Central memory CD8-positive, alpha-beta T cell (primary cell): ENCODE measurements around the gene NAPSA.

Experiments used
- ATAC-seq: fragments of 150-1000 bp; cut with Tn5 transposase; replicated peaks from 2 replicates; pipeline ENCODE4 v1.10.0; 2022; ENCODE audit warnings: mild to moderate bottlenecking, moderate FRiP score, moderate number of reproducible peaks; ENCODE audit not compliant: poor library complexity, severe bottlenecking; ENCODE audit errors: extremely low read depth
- DNase-seq, 2 donors: peaks; one replicate each; pipeline ENCODE4 v3.0.0; 2021; ENCODE audit warnings: low spot score in 2 of 2
- H3K27ac Mint-ChIP-seq: one replicate; pipeline ENCODE4 v1.8.0; 2022; ENCODE audit warnings: low read depth, mild to moderate bottlenecking, moderate library complexity, mixed read lengths
- H3K27me3 Mint-ChIP-seq: one replicate; pipeline ENCODE4 v1.8.0; 2022; ENCODE audit warnings: mixed read lengths
- H3K36me3 Mint-ChIP-seq: one replicate; pipeline ENCODE4 v1.8.0; 2022; ENCODE audit warnings: mild to moderate bottlenecking, moderate library complexity, mixed read lengths; ENCODE audit not compliant: insufficient read depth
- H3K4me1 Mint-ChIP-seq: one replicate; pipeline ENCODE4 v1.8.0; 2022; ENCODE audit warnings: mixed read lengths
- H3K4me3 Mint-ChIP-seq: one replicate; pipeline ENCODE4 v1.8.0; 2022; ENCODE audit warnings: mild to moderate bottlenecking, moderate library complexity, mixed read lengths
- H3K9me3 Mint-ChIP-seq: one replicate; pipeline ENCODE4 v1.8.0; 2022; ENCODE audit warnings: mixed read lengths

The NAPSA gene

DNA sequence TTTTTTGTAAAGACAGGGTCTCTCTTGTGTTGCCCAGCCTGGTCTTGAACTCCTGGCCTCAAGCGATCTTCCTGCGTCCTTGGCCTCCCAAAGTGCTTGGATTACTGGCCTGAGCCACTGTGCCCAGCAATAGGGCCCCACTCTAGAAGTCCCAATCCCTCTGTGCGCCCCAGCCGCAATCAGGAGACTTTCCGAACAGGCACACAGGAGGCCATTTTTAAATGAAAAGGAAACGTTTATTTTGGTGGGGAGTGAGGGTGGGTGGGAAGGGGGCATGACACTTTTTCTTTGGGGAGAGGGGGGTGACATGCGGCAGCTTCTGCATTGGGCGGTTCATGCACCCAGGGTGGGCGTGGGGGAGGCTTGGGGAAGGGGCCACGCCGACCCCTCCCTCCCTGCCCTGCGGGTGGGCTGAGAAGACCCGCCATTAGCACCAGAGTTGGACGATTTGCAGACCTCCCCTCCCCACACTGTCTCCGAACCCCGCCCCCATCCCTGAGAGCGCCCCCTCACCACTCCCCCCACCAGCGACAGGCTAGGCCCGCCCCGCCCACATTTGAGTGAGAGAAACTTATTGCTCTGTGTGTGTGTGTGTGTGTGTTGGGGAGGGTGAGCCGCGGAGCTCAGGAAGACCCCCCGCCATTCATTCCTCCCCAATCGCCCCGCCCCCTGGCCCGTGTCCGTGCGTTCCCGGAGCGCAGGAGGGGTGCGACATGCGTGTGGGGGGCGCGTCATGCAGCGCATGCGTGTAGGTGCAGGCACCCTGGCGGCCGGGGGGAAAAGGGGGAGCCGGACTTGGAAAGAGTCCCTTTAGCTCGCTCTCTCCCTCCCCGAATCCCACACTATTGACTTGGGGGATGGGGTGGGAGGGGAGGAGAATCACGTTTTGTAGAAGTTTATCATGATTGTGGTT, 53.5 kb downstream of the NAPSA start:
- no peak overlapping the region for H3K27ac Mint-ChIP-seq
- no peak for DNase-seq
- no peak for ATAC-seq
- H3K4me3 Mint-ChIP-seq, result no peak overlapping the region
- H3K9me3 Mint-ChIP-seq, result no peaks in the 10 kb centered on the region
- H3K27me3 Mint-ChIP-seq, result peaks cover 77% of the 10 kb centered on the region
- no peaks in the 10 kb centered on the region for H3K4me1 Mint-ChIP-seq
- no peaks in the 10 kb centered on the region for H3K36me3 Mint-ChIP-seq

DNA sequence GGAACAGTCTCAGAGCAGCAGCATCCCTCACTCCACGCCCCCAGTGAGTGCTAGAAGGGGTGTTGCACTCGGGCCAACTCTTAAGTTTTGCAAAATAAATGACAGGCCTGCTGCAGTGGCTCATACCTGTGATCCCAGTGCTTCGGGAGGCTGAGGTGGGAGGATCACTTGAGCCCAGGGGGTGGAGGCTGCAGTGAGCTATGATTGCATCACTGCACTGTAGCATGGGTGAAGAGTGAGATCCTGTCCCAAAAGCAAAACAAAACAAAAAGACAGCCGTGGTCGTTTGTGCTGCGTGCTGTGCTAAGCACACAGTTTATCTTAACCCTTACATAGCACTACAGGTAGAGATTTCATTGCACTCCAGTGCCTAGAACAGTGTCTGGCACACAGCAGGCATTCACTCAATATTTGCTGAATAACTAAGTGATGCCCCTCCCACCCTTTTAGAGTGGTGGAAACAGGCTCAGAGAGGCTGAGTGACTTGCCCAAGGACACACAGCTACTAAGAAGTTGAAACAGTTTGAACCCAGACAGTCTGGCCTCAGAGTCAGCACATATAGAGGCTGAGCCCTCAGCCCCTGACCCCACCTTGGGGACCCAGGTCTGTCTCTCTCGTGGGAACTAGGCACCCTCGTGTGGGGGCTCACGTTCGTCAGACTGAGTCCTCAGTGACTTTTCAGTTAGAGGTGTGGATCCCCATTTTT, 54.5 kb downstream of the NAPSA start:
- DNase-seq, result no peak
- Mint-ChIP-seq H3K36me3 (no peaks in the 10 kb centered on the region), H3K9me3 (no peaks in the 10 kb centered on the region), H3K27ac (no peak overlapping the region), H3K4me3 (no peak overlapping the region), H3K4me1 (no peaks in the 10 kb centered on the region), H3K27me3 (peaks cover 77% of the 10 kb centered on the region)
- no peak for ATAC-seq

DNA sequence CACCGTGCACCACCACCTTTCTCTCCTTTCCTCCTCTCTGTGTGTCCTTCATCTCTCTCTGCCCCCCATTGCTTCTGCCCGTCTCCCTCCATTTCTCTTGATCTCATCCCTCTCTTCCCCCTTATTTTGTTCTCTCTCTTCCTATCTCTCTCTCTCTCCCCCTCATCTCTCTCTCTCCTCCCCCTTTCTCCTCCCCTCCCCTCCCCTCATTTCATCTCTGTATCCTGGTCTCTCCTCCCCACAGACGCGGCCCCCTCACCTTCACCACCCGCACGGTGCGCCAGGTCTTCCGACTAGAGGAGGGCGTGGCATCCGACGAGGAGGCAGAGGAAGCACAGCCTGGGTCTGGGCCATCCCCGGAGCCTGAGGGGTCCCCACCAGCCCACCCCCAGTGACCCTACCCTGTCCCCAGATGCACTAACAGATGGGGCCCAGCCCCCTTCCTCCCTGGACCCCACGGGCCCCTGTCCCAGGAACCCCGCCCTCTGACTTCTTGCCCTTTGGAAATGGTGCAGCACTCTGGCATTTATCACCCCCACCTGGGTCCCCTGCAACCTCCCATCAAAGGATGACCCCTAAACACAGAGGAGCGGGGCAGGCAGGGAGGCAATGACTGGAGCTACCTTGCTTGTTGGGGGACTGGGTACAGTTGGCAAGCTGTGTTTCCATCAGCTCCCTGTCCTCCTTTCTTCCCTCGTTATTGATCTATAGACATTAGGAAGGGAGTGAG, 55.9 kb downstream of the NAPSA start:
- DNase-seq, result no peak
- Mint-ChIP-seq H3K9me3 (no peaks in the 10 kb centered on the region), H3K4me1 (no peaks in the 10 kb centered on the region), H3K27me3 (peaks cover 74% of the 10 kb centered on the region), H3K36me3 (no peaks in the 10 kb centered on the region), H3K27ac (no peak overlapping the region), H3K4me3 (no peak overlapping the region)
- ATAC-seq, result no peak

DNA sequence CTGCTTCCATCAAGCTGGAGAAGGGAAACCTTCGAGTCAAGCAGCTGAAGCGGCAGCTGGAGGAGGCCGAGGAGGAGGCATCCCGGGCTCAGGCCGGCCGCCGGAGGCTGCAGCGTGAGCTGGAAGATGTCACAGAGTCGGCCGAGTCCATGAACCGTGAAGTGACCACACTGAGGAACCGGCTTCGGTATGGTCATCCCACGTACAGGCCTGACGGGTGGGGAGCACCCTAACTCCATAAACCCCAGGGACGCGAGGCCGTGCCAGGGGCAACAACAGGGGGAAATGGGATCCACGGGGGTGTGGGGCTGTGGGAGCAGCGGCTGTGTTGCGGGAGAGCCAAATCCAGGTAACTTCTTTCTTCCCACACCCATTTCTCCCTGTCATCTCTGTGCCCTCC, 56.4 kb downstream of the NAPSA start:
- DNase-seq (no peak), ATAC-seq (no peak)
- Mint-ChIP-seq H3K27me3 (peaks cover 73% of the 10 kb centered on the region), H3K4me3 (no peak overlapping the region), H3K27ac (no peak overlapping the region), H3K4me1 (no peaks in the 10 kb centered on the region), H3K9me3 (no peaks in the 10 kb centered on the region), H3K36me3 (no peaks in the 10 kb centered on the region)
